ENCODE results near the gene TMEM256. TPM values are rescaled to one million over a fixed set of nuclear protein-coding genes. Genes with fewer than 3 reads are reported as not detected.

The TMEM256 gene
- total RNA-seq, 1 donor from 2014 or later, result 67.7 TPM

DNA sequence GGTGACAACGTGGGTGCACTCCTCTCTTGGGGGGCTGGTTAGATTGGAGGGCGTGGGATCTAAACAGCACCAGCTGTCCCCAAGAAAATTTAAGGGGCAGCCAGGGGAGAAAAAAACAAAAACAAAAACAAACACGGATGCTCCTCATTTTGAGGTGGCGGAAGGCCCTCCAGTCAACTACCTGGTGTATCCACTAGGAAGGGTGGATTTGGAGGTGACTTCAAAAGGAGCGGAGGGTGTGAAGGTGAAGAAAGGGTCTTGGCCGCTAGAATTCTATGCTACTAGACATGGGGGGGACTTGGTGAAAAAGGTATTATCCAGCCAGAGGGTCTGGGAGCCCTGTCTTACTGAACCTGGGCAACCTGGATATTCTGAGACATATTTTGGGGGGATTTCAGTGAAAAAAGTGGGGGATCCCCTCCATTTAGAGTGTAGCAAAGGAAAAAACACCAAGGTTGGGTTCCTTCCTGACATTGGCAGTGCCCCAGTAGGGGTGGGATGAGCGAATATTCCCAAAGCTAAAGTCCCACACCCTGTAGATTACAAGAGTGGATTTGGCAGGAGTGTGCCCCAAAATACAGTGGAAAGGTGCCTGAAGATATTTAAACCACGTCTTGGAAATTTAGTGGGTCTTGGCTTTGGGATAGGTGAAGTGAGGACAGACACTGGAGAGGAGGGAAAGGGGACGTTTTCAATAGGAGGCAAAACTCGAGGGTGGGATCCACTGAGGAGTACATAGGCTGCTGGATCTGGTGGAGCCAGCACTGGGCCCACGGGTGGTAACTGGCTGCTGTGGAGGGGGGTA lies 35.0 kb upstream of the TMEM256 start:
- Mint-ChIP-seq H3K4me1 (ENCODE audit: low read depth) (peaks cover 30% of the 10 kb centered on the region), H3K9me3 (no peaks in the 10 kb centered on the region), H3K27me3 (ENCODE audit: low read depth) (peaks cover 33% of the 10 kb centered on the region), H3K36me3 (ENCODE audit: low read depth) (peaks cover 31% of the 10 kb centered on the region), H3K27ac (no peak overlapping the region), H3K4me3 (ENCODE audit: low read depth) (peak overlapping the region; percentile 78)
- no peak for DNase-seq (ENCODE audit: low spot score)
- intact Hi-C loops (cut with micrococcal nuclease), result loop anchor here (5.0 kb wide), 3 partner anchors 123 to 618 kb away; partner anchors contain the start of genes EIF5A and SENP3

DNA sequence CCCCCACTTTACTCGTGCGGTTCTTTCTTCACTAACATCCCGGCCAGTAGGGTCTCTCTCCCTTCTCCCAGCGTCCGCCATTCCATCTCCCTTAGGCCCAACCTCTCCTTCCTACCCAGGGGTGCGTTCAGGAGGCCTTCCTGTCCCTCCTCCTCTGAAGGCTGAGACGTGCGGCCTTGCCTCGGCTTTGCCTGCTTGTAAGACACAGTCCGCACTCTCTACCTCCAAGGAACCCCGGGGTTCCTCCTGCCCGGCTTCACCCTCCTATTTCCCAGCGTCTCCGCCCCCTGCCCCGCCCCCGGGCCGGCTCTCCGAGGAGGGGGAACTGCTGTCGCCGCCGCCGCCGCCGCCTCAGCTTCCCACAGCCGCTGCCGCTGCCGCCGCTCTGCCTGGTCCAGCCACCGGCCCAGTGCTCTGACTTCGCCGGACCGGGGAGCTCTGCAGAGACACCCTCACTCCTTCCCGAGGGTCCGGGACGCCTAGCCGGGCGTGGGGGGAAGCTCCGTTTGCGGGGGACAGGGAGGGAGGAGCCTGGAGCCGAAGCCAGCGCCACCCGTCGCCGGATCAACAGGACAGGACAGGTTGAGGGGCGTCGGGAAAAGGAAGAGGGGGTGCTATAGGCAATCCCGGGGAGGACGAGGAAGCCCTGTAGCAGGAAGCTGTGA lies 34.2 kb upstream of the TMEM256 start:
- Mint-ChIP-seq H3K9me3 (no peaks in the 10 kb centered on the region), H3K36me3 (ENCODE audit: low read depth) (peaks cover 31% of the 10 kb centered on the region), H3K27me3 (ENCODE audit: low read depth) (peaks cover 28% of the 10 kb centered on the region), H3K4me3 (ENCODE audit: low read depth) (peak overlapping the region; percentile 78), H3K27ac (peak overlapping the region; percentile 58), H3K4me1 (ENCODE audit: low read depth) (peaks cover 30% of the 10 kb centered on the region)
- intact Hi-C loops (cut with micrococcal nuclease), result loop anchor here (1.0 to 5.0 kb wide), 4 partner anchors 82 to 619 kb away; partner anchors contain the start of genes EIF5A and SENP3
- peak; percentile 46 for DNase-seq (ENCODE audit: low spot score)

DNA sequence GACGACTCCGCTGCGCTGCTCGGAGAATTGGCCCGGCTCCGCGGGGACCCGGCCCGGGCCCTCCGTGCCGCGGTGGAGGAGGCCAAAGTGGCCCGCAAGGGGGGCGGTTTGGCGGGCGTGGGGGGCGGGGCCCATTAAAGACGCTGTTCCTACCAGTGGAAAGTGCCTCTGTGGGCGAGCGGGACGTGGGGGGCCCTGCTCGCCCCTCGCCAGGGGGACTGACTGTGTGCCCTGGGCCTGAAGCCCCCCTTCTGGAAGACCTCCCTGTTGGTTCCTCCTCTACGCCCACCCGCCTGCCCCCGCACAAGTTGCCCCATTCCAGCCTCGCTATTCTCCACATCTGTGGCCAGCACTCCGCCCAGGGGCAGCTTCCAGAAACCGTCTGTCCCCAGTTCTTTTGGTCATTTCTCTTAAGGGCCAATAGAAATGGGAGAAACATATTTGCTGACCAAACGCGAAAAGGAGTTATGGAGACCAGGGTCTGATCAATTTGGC lies 33.5 kb upstream of the TMEM256 start:
- Mint-ChIP-seq H3K27ac (no peak overlapping the region), H3K4me1 (ENCODE audit: low read depth) (peaks cover 30% of the 10 kb centered on the region), H3K9me3 (no peaks in the 10 kb centered on the region), H3K4me3 (ENCODE audit: low read depth) (peak overlapping the region; percentile 85), H3K36me3 (ENCODE audit: low read depth) (peaks cover 26% of the 10 kb centered on the region), H3K27me3 (ENCODE audit: low read depth) (peaks cover 24% of the 10 kb centered on the region)
- peak; percentile 21 for DNase-seq (ENCODE audit: low spot score)
- intact Hi-C loops (cut with micrococcal nuclease), result loop anchor here (1.0 to 5.0 kb wide), 4 partner anchors 81 to 620 kb away; partner anchors contain the start of genes EIF5A and SENP3

DNA sequence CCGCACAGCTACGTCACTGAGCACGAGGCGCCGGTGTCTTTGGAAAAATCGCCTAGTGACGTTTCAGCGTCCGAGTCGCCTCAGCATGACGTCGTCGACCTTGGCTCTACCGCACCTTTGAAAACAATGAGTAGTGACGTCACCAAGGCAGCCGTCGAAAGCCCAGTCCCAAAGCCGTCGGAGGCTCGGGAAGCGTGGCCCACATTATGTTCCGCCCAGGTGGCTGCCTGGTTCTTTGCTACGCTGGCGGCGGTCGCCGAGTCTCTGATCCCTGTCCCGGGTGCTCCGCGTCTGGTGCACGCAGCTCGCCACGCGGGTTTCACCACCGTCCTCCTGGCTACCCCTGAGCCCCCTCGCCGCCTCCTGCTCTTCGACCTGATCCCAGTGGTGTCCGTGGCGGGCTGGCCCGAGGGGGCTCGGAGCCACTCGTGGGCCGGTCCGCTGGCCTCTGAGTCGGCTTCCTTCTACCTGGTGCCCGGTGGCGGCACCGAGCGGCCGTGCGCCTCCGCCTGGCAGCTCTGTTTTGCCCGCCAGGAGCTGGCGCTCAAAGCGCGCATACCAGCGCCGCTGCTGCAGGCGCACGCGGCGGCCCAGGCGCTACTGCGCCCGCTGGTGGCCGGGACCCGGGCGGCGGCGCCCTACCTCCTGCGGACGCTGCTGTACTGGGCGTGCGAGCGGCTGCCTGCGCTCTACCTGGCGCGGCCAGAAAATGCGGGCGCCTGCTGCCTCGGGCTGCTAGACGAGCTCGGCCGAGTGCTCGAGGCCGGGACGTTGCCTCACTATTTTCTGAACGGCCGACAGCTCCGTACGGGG lies 32.9 kb upstream of the TMEM256 start:
- peak overlapping the region; percentile 85 for H3K4me3 Mint-ChIP-seq (ENCODE audit: low read depth)
- peaks cover 30% of the 10 kb centered on the region for H3K4me1 Mint-ChIP-seq (ENCODE audit: low read depth)
- peaks cover 22% of the 10 kb centered on the region for H3K36me3 Mint-ChIP-seq (ENCODE audit: low read depth)
- peaks cover 20% of the 10 kb centered on the region for H3K27me3 Mint-ChIP-seq (ENCODE audit: low read depth)
- H3K9me3 Mint-ChIP-seq, result no peaks in the 10 kb centered on the region
- peak; percentile 80 for DNase-seq (ENCODE audit: low spot score)
- intact Hi-C loops (cut with micrococcal nuclease), result loop anchor here (1.0 to 5.0 kb wide), 4 partner anchors 80 to 621 kb away; partner anchors contain the start of genes EIF5A and SENP3
- H3K27ac Mint-ChIP-seq, result peak overlapping the region; percentile 95

DNA sequence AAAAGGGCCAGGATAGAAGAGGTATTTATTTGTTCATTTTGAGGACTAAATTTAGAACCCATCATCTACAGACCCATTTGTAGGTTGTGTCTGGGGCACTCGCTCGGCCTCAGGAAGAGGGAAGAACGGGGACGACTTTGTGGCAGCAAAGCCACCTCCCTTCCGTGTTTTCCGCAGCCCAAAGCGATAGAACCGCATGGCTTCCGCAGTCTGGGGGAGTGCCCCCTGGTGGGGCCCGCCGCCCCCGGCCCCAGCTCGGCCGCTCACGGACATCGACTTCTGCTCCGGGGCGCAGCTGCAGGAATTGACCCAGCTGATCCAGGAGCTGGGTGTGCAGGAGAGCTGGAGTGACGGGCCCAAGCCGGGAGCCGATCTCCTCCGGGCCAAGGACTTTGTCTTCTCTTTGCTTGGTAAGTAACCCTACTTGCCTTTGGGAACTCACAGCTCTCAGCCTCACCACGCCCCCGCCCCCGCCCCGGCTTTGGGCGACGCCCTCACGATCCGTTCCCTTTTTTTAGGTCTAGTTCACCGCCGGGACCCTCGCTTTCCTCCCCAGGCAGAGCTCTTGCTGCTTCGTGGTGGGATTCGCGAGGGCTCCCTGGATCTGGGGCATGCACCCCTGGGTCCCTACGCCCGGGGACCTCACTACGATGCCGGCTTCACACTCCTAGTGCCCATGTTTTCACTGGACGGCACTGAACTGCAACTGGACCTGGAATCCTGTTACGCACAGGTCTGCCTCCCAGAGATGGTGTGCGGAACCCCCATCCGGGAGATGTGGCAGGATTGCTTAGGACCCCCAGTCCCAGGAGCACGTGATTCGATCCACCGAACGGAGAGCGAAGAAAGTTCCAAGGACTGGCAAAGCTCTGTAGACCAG lies 32.0 kb upstream of the TMEM256 start:
- Mint-ChIP-seq H3K27ac (peak overlapping the region; percentile 95), H3K9me3 (no peaks in the 10 kb centered on the region), H3K4me1 (ENCODE audit: low read depth) (peaks cover 30% of the 10 kb centered on the region), H3K27me3 (ENCODE audit: low read depth) (peaks cover 13% of the 10 kb centered on the region), H3K36me3 (ENCODE audit: low read depth) (peaks cover 19% of the 10 kb centered on the region), H3K4me3 (ENCODE audit: low read depth) (peak overlapping the region; percentile 85)
- intact Hi-C loops (cut with micrococcal nuclease), result loop anchor here (1.0 to 5.0 kb wide), 7 partner anchors 19 to 621 kb away; partner anchors contain the start of genes EIF5A, POLR2A, SENP3 and TMEM256
- DNase-seq (ENCODE audit: low spot score), result peak; percentile 73

GRCh38 chr17:7432296-7432695 lies 28.4 kb upstream of the TMEM256 start:
- no peaks in the 10 kb centered on the region for H3K9me3 Mint-ChIP-seq
- H3K27me3 Mint-ChIP-seq (ENCODE audit: low read depth), result no peaks in the 10 kb centered on the region
- H3K4me3 Mint-ChIP-seq (ENCODE audit: low read depth), result no peak overlapping the region
- H3K4me1 Mint-ChIP-seq (ENCODE audit: low read depth), result peaks cover 12% of the 10 kb centered on the region
- no peak overlapping the region for H3K27ac Mint-ChIP-seq
- intact Hi-C loops (cut with micrococcal nuclease), result no loop called here
- no peak for DNase-seq (ENCODE audit: low spot score)
- H3K36me3 Mint-ChIP-seq (ENCODE audit: low read depth), result peaks cover 6% of the 10 kb centered on the region

DNA sequence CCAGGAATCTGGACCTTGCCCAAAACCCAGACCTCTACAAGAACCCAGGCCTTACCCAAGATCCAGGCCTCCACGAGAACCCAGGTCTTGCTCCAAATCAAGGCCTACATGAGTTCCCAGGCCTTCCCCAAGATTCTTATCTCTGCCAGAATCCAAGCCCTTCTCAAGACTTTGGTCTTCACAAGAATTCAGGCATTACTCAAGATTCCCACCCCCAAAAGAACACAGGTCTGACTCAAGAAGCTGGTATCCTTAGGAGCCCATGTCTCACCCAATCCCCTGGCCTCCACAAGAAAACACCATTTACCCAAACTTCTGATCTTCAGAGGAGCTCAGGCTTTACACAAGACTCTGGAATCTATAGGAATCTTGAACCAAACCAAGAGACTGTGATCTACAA lies 27.3 kb upstream of the TMEM256 start:
- no peaks in the 10 kb centered on the region for H3K36me3 Mint-ChIP-seq (ENCODE audit: low read depth)
- intact Hi-C loops (cut with micrococcal nuclease), result no loop called here
- H3K4me1 Mint-ChIP-seq (ENCODE audit: low read depth), result peaks cover 6% of the 10 kb centered on the region
- no peak overlapping the region for H3K4me3 Mint-ChIP-seq (ENCODE audit: low read depth)
- DNase-seq (ENCODE audit: low spot score), result no peak
- no peak overlapping the region for H3K27ac Mint-ChIP-seq
- H3K27me3 Mint-ChIP-seq (ENCODE audit: low read depth), result no peaks in the 10 kb centered on the region
- no peaks in the 10 kb centered on the region for H3K9me3 Mint-ChIP-seq

- intact Hi-C loops (cut with micrococcal nuclease), result no loop called here
- no peaks in the 10 kb centered on the region for H3K27me3 Mint-ChIP-seq (ENCODE audit: low read depth)
- no peaks in the 10 kb centered on the region for H3K36me3 Mint-ChIP-seq (ENCODE audit: low read depth)
- H3K9me3 Mint-ChIP-seq, result no peaks in the 10 kb centered on the region
- no peak overlapping the region for H3K27ac Mint-ChIP-seq
- no peak overlapping the region for H3K4me3 Mint-ChIP-seq (ENCODE audit: low read depth)
- H3K4me1 Mint-ChIP-seq (ENCODE audit: low read depth), result no peaks in the 10 kb centered on the region
- no peak for DNase-seq (ENCODE audit: low spot score)
These were observed 25.8 kb upstream of the TMEM256 start for GRCh38 chr17:7429722-7430121.

DNA sequence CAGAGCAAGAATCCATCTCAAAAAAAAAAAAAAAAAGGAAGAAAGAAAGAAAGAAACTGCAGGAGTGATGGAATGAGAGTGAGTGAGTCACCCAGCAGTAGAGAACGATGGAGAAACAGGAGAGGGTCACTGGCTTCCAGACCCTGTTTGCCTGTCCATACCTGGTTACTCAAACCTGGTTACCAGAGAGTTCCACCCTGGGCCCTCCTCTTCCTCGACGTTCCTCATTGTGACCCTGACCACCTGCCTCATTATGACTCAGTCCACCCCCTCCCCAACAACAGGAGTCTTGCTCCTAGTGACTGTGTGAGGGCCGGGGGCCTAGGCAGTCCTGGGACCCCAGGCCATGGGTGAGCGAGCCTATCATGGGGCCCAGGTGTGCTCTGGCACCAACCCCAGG lies 24.7 kb upstream of the TMEM256 start, which contains the start of gene SPEM3:
SPEM3 (plus strand) TSS at position 301 of the 400 bp plus-strand sequence; CDS start at position 347, 46 bp downstream.
- H3K4me3 Mint-ChIP-seq (ENCODE audit: low read depth), result no peak within 1 kb of the TSS
- no peak within 1 kb of the TSS for H3K27ac Mint-ChIP-seq
- H3K27me3 Mint-ChIP-seq (ENCODE audit: low read depth), result no peaks in the 10 kb centered on the region
- no peak for DNase-seq (ENCODE audit: low spot score)
- H3K36me3 Mint-ChIP-seq (ENCODE audit: low read depth), result no peaks in the 10 kb centered on the region
- no peaks in the 10 kb centered on the region for H3K9me3 Mint-ChIP-seq
- no peaks in the 10 kb centered on the region for H3K4me1 Mint-ChIP-seq (ENCODE audit: low read depth)
- intact Hi-C loops (cut with micrococcal nuclease), result no loop called here

- Mint-ChIP-seq H3K4me3 (ENCODE audit: low read depth) (no peak overlapping the region), H3K36me3 (ENCODE audit: low read depth) (no peaks in the 10 kb centered on the region), H3K4me1 (ENCODE audit: low read depth) (no peaks in the 10 kb centered on the region), H3K27ac (no peak overlapping the region), H3K9me3 (no peaks in the 10 kb centered on the region), H3K27me3 (ENCODE audit: low read depth) (no peaks in the 10 kb centered on the region)
- intact Hi-C loops (cut with micrococcal nuclease), result no loop called here
- no peak for DNase-seq (ENCODE audit: low spot score)
These were observed 23.7 kb upstream of the TMEM256 start for GRCh38 chr17:7427549-7427948.

DNA sequence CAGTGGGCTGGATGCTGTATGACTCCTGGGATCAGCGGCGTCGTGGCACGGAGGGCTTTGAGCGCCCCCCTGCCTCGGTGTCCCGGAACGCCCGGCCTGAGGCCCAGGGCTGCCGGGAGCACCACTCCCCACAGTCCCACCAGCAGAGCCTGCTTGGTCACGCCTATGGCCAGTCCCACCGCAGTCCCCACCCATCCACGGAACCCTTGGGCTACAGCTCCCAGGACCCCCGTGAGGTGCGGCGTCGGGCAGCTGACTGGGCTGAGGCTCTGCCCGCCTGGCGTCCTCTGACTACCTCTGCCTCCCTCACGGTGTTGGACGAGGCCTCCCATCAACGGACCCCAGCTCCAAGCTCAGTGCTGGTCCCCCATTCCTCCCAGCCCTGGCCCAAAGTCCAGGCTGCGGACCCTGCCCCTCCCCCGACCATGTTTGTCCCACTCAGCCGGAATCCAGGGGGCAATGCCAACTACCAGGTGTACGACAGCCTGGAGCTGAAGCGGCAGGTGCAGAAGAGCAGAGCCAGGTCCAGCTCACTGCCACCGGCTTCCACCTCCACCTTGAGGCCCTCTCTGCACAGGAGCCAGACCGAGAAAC lies 23.1 kb upstream of the TMEM256 start:
- no peak overlapping the region for H3K27ac Mint-ChIP-seq
- H3K9me3 Mint-ChIP-seq, result no peaks in the 10 kb centered on the region
- H3K4me1 Mint-ChIP-seq (ENCODE audit: low read depth), result no peaks in the 10 kb centered on the region
- DNase-seq (ENCODE audit: low spot score), result no peak
- H3K36me3 Mint-ChIP-seq (ENCODE audit: low read depth), result no peaks in the 10 kb centered on the region
- intact Hi-C loops (cut with micrococcal nuclease), result no loop called here
- no peaks in the 10 kb centered on the region for H3K27me3 Mint-ChIP-seq (ENCODE audit: low read depth)
- no peak overlapping the region for H3K4me3 Mint-ChIP-seq (ENCODE audit: low read depth)

All from activated T-helper 2 cell treated with anti-CD3 and anti-CD28 coated beads, Interferon-gamma antibody, Interleukin-2, Interleukin-4, amounts not matched to agents 10 μg/mL and 5 μg/mL and 100 μg/mL, durations not matched to agents 14 hours and 24 hours and 36 hours (primary cell).